SH-SY5Y (cell line): ENCODE data around the gene AAK1.

ENCODE experiments used
- GATA2 ChIP-seq: IDR thresholded peaks from 2 replicates; pipeline ENCODE4 v1.6.1; 2011; ENCODE audit warnings: mild to moderate bottlenecking, low read depth, low read length
- GATA3 ChIP-seq: IDR thresholded peaks from 2 replicates; pipeline ENCODE4 v1.6.1; 2011; ENCODE audit warnings: low read depth, mild to moderate bottlenecking, low read length, moderate library complexity

- no peak for TF ChIP-seq GATA3
- TF ChIP-seq GATA2 = no peak
Measured at GRCh38 chr2:69481421-69481820, 162.1 kb downstream of the AAK1 start.
